ENCODE data around the gene MEX3A.
"Not testable (repeated sequence)": the region's sequence is repeated elsewhere in the genome, so short reads cannot be mapped to it uniquely, and the experiment has no call there.

Gene MEX3A

DNA sequence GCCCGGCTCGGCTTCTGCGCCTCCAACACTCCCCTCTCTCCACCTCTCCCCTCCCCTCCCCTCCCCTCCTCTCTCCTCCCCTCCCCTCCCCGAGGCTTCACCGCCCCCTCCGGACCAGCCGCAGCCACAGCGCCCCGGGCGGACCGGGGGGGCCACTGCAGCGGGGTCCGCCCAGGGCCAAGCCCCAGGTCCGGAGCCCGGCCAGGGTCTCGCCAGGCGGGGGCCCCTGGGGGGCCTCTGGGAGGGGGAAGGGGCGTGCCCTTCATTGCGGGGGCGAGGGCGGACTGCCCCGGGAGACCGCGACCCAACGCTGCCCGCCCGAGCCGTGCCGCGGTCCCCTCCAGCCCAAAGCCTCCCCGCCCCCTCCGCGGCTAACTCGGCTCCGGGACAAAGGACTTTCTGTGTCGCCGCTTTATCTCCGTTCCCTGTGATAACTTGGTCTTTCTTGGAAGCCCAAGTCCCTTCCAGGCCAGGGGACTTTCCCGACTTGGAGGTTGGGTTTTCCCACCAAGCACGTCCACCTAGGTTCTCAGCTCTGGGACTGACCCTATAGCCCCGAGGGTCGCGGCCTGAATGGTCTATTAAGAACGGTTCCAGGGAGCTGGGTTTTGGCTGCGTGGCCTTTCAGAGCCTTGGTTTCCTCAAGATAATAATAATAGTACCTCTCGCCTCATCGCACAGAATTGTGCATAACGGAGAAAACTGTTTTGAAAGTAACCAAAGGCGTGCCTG lies 28.3 kb downstream of the MEX3A start, which contains the start of gene UBQLN4:
Gene UBQLN4, minus strand, starts transcription at position 31 of the 732 bp plus-strand sequence. CDS start 97 bp downstream, outside the sequence.
- DNase-seq = peak; percentile 64 to 82 (median 74)

DNA sequence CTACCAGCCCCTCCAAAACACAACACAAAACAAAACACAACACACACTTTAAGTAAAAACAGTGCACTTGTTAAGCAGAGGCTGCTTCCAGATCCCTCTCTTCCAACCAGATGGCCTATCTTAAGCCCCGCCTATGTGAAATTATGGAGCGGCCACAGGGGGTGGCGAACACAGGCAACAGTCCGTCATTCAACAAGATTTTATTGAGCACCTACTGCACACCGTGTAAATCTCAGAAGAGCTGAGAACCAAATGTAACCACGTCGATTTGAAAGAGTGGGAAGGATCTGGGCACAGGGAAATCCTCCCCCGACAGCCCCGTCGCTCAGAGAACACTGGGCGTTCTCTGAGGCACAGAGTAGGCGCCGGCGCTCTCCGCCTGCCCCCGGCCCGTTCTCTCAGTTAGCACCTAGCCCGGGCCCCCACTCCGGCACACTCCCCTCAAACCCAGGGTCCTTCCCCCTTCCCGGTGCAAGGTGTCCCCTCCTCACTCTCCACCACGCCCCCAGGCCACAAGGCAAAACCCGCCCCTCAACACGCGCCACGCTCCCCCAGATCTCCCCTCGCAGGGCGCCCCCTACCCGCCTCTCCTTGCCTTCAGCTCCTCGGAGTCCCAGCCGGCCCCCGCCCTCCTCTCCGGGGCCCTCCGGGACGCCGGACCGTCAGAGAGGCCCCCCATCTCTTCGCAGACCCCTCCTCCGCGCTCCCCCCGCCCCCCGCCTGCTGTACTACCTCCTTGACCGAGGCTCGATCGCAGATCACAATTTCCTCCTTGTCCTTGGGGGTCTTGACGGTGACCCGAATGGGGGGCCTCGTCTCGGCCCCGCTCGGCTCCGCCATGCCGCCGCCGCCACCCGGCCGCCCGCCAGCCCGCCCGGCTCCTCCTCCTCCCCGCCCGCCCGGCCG lies 29.1 kb downstream of the MEX3A start:
- DNase-seq = peak; percentile 54 to 73 (median 59)

DNA sequence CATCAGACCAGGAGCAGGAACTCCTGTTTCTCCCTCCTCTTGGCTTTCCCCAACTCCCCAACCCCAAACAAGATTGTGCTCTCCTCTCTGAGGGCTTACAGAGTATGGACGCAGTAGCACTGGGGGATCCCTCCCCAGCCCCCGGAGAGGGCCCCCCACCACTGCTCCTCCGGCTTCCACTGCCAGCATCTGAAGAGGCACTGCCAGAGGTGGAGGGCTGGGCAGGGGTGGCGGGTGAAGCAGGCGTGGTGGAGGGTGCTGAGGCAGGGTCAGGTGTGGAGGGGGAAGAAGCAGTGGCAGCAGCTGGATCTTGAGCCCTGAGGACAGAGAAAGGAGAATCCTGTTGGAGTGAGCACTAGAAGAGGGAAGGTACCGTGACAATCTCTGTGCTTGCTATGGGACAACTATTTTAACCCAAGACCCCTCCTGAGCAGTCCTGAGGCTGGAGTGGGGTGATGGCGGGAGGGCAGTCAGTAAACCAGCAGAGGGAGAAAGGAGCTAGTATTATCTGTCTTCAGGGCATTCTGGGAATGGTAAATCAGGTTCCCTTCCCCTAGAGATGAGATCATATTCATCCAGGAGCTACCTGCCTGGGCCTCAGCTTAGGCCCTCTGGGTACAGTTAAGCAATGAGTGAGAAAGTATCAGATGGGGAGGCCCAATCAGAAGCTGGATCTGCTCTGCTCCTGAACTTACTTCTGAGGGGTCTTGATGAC lies 31.1 kb downstream of the MEX3A start:
- no peak for DNase-seq

DNA sequence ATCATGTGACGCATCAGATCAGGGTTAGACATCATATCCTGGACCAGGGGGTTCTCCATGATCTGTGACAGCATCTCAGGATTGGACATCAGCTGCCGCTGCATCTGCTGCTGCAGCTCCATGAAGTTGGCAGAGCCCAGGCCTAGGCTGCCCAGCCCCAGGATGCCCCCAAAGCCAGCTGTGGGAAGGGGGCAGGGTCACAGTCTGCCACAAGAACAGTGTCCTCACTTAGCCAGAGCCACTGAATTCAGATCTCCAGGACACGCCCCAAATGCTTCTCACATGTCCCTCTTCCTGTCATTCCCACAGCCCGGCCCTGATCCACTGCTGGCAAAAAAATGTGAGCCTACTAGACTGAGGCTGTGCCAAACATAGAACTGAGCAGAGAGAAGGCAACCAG lies 31.9 kb downstream of the MEX3A start:
- DNase-seq = no peak

DNA sequence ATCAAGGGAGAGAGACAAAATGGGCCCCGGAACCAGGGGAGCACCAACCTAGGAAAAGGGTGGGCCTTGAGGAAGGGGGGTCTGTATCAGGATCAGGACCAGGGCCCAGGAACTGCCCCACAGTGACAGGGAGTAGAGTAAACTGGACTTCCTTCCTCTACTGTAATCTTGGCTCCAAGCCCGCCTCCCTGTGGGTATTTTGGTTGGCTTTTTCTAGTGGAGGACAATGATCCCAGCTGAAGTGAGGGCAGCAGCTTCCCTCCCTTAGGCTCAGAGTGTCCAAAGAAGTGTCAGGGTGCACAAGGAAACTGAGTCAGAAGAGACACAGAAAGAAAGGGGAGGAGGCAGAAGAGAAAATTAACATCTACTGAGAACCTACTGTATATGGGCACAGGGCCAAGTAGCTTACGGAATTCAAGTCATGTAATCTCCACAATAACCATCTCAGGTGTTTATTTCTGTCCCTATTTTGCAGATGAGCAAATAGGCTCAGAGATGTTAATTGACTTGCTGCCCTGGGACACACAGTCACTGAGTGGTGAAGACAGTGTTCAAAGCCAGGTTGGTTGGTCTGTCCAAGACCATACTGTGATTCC lies 33.5 kb downstream of the MEX3A start:
- no peak for DNase-seq

DNA sequence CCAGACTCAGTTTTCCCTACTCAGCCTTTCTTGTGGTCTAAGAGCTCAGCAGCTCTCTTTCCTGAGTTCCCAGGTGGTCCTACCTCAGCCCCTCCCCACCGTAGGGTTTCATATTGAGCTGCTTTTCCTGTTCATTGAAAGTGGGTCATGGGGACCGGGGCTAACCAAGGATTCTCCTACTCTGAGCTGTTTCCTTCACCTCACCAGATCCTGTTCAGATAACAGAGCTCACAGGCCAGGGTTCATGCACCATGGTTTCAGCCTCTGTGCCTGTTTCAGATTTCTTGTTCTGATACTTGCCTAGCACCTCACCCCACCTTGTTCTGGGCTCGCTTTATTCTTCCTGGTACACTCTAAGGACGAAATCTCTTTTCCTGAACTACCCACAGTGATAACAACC lies 37.2 kb downstream of the MEX3A start:
- DNase-seq = no peak

DNA sequence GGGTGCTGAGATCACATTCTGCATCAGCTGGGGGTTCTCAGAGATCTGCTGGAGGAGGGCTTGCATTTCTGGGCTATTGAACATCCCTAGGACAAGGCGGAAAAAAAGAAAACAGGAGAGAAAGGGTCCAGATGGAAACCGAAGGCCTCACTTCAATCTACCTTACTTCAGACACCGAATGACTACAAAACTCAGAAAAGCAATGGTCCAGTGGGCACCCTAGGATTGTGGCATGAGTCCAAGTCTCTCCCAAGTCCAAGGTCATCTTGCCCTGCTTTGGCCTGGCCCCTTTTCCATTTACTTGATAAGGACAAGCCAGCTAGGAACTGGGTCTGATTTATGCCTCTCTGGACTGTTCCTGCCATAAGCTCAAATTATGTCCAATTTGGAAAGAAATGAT lies 39.4 kb downstream of the MEX3A start:
- DNase-seq = no peak

DNA sequence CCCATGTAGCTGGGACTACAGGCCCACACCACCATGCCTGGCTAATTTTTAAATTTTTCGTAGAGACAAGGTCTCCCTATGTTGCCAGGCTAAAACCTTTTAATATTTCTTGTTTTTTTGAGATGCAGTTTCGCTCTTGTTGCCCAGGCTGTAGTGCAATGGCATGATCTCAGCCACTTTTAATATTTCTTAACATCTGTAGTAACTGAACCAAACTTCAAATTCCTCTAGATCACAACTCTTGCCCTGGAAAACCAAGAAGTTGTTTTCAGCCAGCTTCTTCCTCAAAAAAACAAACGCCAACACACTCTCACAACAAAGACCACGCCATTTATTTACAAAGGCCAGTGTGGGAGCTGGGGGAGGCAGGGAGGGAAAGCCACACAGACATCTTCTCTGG lies 47.3 kb downstream of the MEX3A start:
- not testable (repeated sequence) for DNase-seq

DNA sequence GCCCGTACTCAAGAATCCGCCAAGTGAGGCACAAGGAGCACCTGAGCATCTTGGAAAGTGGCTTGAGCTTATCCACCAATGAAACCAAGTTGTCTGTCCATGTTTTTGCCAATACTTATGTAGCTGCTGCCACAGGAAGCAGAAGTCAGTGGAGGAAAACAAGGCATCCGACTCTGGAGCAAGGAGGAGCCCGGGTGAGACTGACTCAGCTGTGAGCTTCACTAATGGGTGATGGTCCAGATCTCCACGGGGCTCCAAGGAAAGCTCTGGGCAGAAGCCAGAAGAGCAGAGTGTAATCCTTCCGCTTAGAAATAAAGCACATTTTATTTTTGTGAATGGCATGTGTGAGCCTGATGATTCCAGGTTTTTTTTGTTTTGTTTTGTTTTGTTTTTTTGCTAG lies 49.3 kb downstream of the MEX3A start:
- DNase-seq = no peak

DNA sequence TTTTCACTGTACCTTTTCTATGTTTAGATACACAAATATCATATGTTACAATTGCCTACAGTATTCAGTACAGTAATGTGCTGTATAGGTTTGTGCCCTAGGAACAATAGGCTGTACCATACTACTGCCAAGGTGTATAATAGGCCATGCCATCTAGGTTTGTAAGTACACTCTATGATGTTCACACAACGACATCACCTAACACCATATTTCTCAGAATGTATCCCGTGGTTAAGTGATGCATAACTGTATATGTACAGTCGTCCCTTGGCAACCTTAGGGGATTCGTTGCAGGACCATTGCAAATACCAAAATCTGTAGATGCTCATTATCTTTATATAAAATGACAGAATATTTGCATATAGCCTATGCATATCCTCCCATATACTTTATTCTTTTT lies 55.7 kb downstream of the MEX3A start:
- no peak for DNase-seq

DNA sequence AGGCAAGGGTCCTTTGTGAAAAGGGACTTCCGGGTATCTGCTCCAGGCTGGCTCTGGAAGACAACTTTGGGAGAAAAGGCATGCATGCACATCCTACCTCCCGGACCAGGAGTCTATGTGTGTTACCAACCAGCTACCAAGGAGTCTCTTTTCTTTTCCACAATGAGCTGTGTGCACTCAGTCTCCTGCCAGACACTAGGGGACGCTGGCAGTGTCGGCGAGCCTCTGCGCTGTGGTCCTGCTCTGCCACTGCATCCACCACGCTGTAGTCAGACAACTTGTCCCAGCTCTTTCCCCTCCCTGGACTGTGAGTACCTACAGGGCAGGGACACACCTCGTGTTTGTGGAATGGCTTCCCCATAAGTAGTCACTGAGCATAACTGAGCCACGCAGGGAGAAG lies 56.4 kb downstream of the MEX3A start:
- DNase-seq = no peak

DNA sequence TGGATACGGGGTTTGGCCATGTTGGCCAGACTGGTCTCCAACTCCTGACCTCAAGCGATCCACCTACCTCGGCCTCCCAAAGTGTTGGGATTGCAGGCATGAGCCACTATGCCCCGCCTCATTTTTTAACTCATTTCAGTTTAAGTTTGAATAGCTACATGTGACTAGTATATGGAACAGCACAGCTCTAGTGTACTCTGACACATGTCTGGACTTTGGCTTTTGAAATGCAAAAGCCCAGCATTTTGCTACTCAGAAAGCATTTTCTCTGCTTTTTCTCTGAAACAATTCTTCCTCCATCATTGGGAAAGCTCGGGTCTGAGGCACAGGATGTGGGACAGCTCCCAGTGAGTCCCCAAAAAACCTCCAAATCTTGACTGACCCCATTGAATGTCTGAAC lies 57.5 kb downstream of the MEX3A start:
- no peak for DNase-seq

Measured in stimulated activated naive CD4-positive, alpha-beta T cell (primary cell).